Stimulated activated CD4-positive, alpha-beta T cell treated with anti-CD3 and anti-CD28 coated beads, Interleukin-2, amount 100 ng/mL, for 4 hours (primary cell): ENCODE measurements around the gene DIS3L2.
"Not testable (repeated sequence)": the region's sequence is repeated elsewhere in the genome, so short reads cannot be mapped to it uniquely, and the experiment has no call there.

ENCODE experiments used
- DNase-seq: peaks from one replicate; pipeline ENCODE4 v3.0.0-alpha.2; 2020; ENCODE audit warnings: low read depth

The DIS3L2 gene

GRCh38 chr2:232009639-232010274 is 48.2 kb downstream of the DIS3L2 start:
- DNase-seq: no peak

- no peak for DNase-seq
Measured at GRCh38 chr2:232013701-232014353, 52.3 kb downstream of the DIS3L2 start.

- no peak for DNase-seq
Measured at GRCh38 chr2:232014681-232015080, 53.2 kb downstream of the DIS3L2 start.

- DNase-seq: no peak
Measured at GRCh38 chr2:232018181-232018580, 56.7 kb downstream of the DIS3L2 start.

- no peak for DNase-seq
Measured at GRCh38 chr2:232022718-232023117, 61.2 kb downstream of the DIS3L2 start.

- DNase-seq: no peak
Measured at GRCh38 chr2:232023426-232023825, 61.9 kb downstream of the DIS3L2 start.

GRCh38 chr2:232024457-232024856 is 62.9 kb downstream of the DIS3L2 start:
- no peak for DNase-seq

- no peak for DNase-seq
Measured at GRCh38 chr2:232026910-232027309, 65.4 kb downstream of the DIS3L2 start.

GRCh38 chr2:232027530-232027929 is 66.0 kb downstream of the DIS3L2 start:
- DNase-seq: no peak

- no peak for DNase-seq
Measured at GRCh38 chr2:232028071-232028470, 66.6 kb downstream of the DIS3L2 start.

- no peak for DNase-seq
Measured at GRCh38 chr2:232028631-232029030, 67.1 kb downstream of the DIS3L2 start.

GRCh38 chr2:232029346-232029745 is 67.8 kb downstream of the DIS3L2 start:
- DNase-seq: no peak

GRCh38 chr2:232030229-232030628 is 68.7 kb downstream of the DIS3L2 start:
- no peak for DNase-seq

GRCh38 chr2:232035292-232035691 is 73.8 kb downstream of the DIS3L2 start:
- DNase-seq: not testable (repeated sequence)

GRCh38 chr2:232036876-232037275 is 75.4 kb downstream of the DIS3L2 start:
- not testable (repeated sequence) for DNase-seq

GRCh38 chr2:232038251-232038880 is 76.9 kb downstream of the DIS3L2 start:
- DNase-seq: no peak

GRCh38 chr2:232038881-232039485 is 77.5 kb downstream of the DIS3L2 start:
- no peak for DNase-seq

- DNase-seq: no peak
Measured at GRCh38 chr2:232042911-232043574, 81.5 kb downstream of the DIS3L2 start.

GRCh38 chr2:232043966-232044365 is 82.5 kb downstream of the DIS3L2 start:
- DNase-seq: no peak

GRCh38 chr2:232049350-232049749 is 87.8 kb downstream of the DIS3L2 start:
- no peak for DNase-seq

- DNase-seq: no peak
Measured at GRCh38 chr2:232052591-232052990, 91.1 kb downstream of the DIS3L2 start.

- no peak for DNase-seq
Measured at GRCh38 chr2:232053777-232054176, 92.3 kb downstream of the DIS3L2 start.
